Activated CD4-positive, alpha-beta T cell treated with anti-CD3 and anti-CD28 coated beads, Interleukin-2, amount 50 U/mL, for 24 hours (primary cell): ENCODE results near the gene DCANP1.
A peak's percentile ranks its signal among the peaks of the same experiment; 100 is the strongest.

Source experiments
- DNase-seq, 2 donors: peaks; one replicate each; pipeline ENCODE4 v3.0.0-alpha.2; 2020; ENCODE audit warnings: low read depth in 1 of 2, low spot score in 1 of 2

Gene DCANP1

GRCh38 chr5:135458356-135458755, 11.2 kb upstream of the DCANP1 start:
- no peak for DNase-seq

GRCh38 chr5:135457424-135458071, 10.4 kb upstream of the DCANP1 start:
- DNase-seq, result peak; percentile 33 to 45

DNA sequence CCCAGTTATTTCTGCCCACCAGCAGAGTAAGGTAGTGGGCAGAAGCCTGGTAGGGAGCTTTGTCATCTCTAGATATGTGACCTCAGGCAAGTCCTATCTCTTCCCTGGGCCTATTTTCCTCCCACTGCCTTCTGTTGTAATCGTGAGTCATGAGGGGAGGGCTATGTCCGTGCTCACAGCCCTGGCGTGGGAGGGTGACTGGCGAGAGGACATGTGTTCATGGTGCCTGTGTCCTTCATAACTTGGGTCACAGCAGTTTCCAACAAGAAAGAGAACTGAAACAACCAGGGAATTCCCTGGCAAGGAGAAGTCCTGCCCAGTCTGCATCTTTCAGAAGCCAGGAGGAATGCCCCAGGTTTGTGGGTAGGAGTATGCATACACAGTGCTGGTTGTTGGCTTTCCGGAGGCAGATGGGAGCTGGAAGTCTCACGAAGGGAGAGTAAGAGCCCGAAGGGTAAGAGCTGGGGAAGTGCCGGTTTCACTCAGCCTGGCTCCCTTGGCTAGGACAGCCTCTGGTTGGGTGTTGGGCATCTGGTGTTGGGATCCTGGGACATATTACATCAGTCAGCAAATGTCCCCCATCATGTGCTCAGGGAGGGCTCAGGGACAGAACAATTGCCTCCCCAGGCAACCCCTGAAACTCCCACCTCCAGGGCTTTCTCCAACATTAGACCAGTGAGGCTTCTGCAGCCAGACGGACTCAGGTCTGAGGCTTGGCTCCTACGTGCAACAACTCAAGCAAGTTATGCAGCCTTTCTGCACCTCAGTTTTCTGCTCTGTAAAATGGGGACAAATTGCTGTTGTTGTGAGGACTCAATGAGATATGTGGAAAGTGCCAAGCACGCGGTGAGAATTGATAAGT, 9.3 kb upstream of the DCANP1 start:
- no peak for DNase-seq

DNA sequence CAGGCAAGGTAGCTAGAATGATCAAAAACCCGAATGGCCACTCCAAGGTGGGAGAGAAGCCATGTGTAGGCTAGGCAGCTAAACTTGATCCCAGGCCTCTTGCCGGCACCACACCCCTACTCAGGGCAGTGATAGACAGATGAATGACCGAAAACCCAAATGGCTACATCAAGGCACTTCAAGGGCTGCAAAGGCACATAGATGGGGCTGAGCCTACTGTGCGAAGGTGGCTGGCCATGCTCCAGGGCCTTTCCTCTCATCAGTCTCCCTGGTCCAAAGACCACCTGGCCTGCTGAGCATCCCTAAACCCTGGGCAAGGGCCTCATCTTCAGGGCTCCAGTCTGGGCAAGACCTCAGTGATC, 8.7 kb upstream of the DCANP1 start:
- no peak for DNase-seq

DNA sequence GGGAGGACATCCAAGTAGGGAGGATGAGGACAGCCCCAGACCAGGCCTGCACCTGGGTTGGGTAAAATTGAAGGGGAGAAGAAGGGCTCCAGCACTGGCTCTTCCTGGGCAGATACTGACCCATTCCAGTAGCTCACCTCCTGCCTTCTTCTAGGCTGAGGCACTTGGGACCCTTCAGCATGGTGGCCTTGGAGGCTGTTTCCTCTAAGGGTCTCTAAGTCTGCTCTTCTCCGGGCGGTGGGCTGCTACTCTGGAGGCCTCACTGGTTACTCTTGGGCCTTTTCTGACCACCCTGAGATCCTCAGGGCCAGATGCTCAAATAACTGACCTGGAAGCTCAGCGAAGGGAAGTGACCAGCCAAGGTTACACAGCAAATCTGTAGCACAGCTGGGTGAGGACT, 7.8 kb upstream of the DCANP1 start:
- no peak for DNase-seq

DNA sequence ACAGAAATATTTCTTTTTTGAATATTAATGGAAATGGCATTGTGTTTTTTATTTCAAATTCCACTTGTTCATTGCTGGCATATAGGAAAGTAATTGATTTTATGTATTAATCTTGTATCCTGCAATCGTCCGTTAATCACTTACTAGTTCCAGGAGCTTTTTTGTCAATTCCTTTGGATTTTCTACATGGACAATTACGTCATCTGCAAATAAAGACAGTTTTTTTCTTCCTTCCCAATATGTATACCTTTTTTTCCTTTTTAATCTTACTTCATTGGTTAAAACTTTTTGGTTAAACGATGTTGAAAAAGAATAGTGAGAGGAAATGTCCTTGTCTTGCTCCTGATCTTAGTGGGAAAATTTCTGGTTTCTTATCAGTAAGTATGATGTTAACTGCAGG, 6.5 kb upstream of the DCANP1 start:
- no peak for DNase-seq

DNA sequence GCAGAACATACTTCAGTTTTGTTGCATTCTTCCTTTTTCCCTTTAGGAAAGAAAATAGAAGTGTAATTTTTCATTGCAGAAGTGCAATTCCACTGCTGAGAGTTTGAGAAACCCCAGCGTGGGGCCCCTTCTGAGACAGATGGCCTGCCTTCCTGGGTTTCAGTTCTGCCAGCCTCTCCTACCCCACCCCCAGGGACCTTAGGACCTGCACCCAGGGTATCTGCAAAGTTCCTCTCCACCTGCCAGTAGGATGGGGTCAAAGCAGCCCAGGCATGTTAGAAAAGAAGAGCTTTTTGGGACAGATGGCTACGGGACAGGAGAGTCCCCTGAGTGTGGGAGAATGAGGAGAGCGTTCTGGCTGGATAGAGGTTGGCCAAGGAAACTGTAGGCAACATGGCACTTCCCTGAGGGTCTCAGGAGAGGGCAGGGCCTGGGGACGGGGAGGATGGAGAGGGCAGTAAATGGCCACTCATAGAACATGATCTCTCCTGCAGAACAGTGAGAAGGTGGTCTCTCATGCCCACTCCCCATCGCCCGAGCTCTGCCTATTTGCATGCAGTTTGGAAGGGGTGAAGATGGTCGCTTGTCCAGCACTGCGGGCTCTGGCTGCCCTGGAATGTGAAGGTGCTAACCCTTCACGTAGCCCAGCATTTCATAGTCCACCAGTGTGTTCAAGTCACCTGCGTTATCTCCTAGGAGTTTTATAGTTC, 5.3 kb upstream of the DCANP1 start, which contains the start of gene TIFAB:
TSS of gene TIFAB (minus strand) at position 31 of the 710 bp plus-strand sequence. CDS start 2,412 bp downstream, outside the sequence.
- no peak for DNase-seq

DNA sequence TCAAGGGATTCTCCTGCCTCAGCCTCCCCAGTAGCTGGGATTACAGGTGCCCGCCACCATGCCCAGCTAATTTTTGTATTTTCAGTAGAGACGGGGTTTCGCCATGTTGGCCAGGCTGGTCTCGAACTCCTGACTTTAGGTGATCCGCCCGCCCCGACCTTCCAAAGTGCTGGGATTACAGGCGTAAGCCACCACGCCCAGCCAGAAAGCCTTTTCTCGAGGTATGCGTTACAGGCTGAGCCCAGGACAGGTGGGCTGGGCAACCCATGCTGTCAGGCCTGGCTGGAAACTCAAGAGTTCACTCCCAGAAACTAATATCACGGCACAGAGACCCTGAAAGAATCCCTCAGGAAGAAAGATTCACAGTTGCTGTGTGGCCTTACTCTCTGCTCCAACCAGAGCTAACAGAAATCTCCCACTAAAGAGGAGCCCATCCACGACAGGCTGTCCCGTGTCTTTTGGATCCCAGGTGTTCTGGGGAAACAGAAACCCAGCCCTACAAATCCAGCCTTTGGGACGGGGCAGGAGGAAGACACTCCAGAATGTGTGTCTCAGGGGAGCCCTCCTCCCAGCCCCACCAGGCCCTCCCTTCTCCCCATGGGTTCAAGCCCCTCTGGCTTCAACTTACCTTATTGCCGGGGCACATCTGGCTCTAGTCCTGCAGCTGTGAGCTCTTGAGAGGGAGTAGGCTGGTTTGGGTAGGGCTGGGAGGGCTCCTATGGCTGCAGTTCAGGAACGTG, 4.6 kb upstream of the DCANP1 start:
- no peak for DNase-seq

GRCh38 chr5:135450952-135451351, 3.8 kb upstream of the DCANP1 start:
- DNase-seq, result no peak

- DNase-seq, result no peak
Measured at GRCh38 chr5:135450336-135450735, 3.2 kb upstream of the DCANP1 start.

DNA sequence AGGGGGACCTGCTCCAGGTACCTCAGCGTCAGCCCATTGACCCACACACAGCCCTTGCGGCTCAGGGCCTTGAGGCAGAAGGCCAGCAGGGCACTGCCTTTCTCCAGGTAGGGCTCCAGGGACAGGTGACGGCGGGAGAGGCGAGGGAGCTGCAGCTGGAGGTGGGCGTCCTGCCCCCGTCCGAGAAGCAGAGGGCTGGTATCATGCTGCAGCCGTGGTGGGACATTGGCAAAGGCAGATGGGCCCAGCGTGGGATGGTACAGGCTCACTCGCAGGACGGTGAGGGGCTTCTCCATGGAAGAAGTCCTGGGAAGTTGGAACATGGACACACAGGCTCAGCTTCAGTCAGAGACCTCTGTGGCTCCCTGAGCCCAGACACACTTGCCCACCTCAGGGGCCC, 2.5 kb upstream of the DCANP1 start:
- no peak for DNase-seq

DNA sequence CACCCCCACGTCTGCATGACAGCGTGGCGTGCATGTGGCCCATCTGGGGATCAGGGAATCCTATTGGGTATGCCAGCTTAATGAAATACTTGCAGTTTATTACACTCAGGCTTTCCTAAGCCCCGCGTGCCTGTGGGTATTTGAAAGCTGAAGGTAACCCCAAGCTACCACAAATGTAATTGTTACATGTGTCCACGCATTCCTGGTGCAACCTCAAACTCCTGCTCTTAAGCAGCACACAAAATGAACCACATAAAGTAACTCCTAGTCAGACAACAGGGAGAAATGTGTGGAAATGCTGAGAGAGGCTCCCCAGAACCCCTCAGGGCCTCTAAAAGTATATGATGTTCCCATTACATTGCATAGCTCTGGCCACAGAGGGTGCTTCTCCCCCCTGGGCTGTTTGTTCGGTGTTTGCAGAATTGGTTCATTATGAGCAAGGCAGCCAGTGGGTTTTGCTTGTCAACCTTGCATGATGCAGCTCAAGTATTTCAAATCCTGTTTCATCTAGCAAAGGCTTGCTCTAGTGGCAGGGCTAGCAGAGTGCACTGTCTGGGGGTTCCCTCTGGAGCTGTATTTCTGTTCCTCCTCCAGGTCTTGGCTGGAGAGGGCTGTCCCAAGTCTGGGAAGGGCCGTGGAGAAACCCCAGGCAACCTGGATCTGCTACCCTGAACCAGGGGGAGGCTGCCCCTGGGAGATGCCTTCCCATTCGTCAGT, 1.8 kb upstream of the DCANP1 start:
- no peak for DNase-seq

GRCh38 chr5:135448071-135448739, 1.1 kb upstream of the DCANP1 start:
- DNase-seq, result no peak

GRCh38 chr5:135446615-135447014, 533 bp downstream of the DCANP1 start:
- no peak for DNase-seq

DNA sequence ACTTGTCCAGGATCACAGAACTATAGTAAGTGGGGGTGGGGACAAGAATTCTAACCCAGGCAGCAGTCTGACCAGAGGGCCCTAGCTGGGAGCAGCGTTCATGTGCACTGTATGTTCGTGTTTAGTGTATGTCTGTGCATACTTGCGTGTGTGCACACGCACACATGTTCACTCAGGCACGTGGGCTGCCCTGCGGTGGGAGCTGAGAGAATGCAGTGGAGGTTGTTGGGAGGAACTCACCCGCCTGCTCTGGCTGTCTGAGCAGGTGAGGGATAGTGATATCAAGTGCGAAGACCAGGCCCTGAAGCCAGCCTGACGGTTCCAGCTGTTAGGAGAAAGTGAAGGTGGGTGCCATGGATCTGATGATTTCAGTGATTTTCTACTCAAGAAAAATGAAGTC, 942 bp downstream of the DCANP1 start:
- no peak for DNase-seq

DNA sequence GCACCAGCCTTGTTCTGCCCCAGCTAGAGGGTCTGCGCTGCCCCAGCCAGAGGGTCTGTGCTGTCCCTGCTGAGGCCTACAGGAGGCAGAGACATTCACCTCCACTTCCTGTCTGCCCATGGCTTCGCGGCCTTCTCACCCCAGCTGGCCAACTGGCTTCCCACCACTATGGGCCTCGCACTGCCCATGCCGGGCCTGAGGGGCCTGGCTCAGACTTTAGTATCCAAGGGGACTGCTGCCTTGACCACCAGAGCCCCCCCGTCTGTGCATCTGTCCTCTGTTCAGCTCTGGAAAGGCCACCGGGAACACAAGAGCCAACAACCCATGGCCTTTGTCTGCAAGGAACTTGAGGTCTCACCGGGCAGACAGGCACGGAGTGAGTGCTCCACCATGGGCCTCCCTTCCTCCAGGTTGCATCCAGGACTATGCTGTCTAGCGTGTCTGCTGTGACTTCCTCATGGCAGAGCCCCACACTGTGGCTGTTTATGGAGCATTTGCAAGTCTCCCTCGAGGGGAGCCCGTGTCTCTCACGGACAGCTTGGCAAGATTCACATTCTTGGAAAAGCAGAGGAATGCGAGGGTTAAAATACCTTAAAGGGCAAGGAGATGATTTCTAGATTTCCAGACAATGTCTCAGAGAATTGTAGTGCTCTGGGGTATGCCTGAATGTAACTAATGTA, 1.7 kb downstream of the DCANP1 start:
- DNase-seq, result no peak

GRCh38 chr5:135444881-135445280, 2.3 kb downstream of the DCANP1 start:
- no peak for DNase-seq

GRCh38 chr5:135444360-135444759, 2.8 kb downstream of the DCANP1 start:
- no peak for DNase-seq

DNA sequence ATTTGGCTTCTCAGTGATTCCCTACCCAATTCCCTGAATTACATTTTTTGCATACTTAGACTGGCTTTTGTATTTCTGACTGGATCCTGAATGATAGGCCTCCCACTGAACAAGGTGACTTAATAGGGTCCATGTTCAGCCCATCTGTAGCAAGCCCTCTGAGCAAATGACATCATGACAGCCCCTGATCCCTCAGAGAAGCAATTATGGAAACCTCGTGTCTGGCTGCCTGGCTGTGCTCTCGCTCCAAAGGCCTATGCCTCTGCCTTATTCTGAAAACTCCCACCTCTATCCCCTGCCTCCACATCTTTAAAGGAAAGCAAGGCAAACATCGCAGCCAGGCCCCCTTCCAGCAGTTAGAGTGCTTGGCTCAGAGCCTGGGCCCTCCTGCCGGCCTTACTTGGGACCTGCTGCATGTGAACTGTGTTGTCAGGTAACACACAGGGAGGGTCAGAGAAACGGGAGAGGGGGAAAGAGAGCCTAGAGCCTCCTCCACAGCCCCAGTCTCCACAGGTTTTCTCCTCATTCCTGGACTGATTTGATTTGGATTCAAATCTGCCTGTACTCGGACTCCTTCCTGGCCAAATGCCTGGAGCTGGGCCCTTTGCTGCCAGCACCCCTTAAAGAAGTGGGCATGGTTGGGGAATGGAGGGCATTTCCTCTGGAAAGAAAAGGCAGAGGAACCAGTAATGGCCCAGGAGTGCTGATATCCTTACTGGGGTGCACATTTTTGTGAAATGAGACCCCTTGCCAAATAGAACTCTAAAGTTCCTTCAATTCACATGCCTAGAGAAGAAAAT, 3.8 kb downstream of the DCANP1 start:
- DNase-seq, result no peak
